ENCODE measurements around the gene CMKLR1. TPM values are rescaled to one million over a fixed set of nuclear protein-coding genes. Genes with fewer than 3 reads are reported as not detected.

Gene CMKLR1
- total RNA-seq, 1 donor from 2014 or later, result 10.1 TPM

GRCh38 chr12:108289350-108290161 lies 49.6 kb downstream of the CMKLR1 start:
- H3K27ac ChIP-seq, result peak overlapping the region; percentile 45
- H3K4me1 ChIP-seq, result peaks cover 9% of the 10 kb centered on the region
- TF ChIP-seq POLR2A (IDR thresholded peaks at IDR 0.05) (no peak), CTCF (IDR thresholded peaks at IDR 0.05) (no peak), POLR2AphosphoS5 (IDR thresholded peaks at IDR 0.05; ENCODE audit: insufficient read depth in 1 of 2, low read depth in 1 of 2) (peak in 1 of 2 donors; percentile 56)
- H3K9me3 ChIP-seq, result no peaks in the 10 kb centered on the region
- peak in 1 of 2 donors; percentile 97 for DNase-seq (ENCODE audit: extremely low spot score in 2 of 2)
- H3K36me3 ChIP-seq, result no peaks in the 10 kb centered on the region
- no peaks in the 10 kb centered on the region for H3K27me3 ChIP-seq
- H3K4me3 ChIP-seq, result no peak overlapping the region
- intact Hi-C loops (cut with DNase I), result no loop called here

DNA sequence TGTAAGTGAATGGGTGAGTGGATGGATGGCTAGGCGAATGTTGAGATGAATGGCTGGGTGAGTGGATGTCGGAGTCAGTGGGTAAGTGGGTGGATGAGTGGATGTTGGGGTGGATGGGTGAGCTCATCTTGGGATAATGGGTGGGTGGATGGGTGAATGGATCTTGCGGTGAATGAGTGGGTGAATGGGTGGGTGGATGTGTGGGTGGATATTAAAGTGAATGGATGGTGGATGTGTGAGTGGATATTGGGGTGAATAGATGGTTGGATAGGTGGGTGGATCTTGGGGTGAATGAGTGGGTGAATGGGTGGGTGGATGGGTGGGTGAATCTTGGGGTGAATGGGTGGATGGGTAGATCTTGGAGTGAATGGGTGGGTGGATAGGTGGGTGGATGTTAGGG lies 51.9 kb downstream of the CMKLR1 start:
- peaks cover 9% of the 10 kb centered on the region for H3K4me1 ChIP-seq
- no peak for DNase-seq (ENCODE audit: extremely low spot score in 2 of 2)
- H3K27ac ChIP-seq, result no peak overlapping the region
- no peak overlapping the region for H3K4me3 ChIP-seq
- no peaks in the 10 kb centered on the region for H3K27me3 ChIP-seq
- H3K36me3 ChIP-seq, result no peaks in the 10 kb centered on the region
- no peak for TF ChIP-seq POLR2A (IDR thresholded peaks at IDR 0.05)
- no peak for TF ChIP-seq CTCF (IDR thresholded peaks at IDR 0.05)
- no peak for TF ChIP-seq POLR2AphosphoS5 (IDR thresholded peaks at IDR 0.05; ENCODE audit: insufficient read depth in 1 of 2, low read depth in 1 of 2)
- H3K9me3 ChIP-seq, result no peaks in the 10 kb centered on the region
- intact Hi-C loops (cut with DNase I), result no loop called here

- Histone ChIP-seq H3K4me1 (peaks cover 9% of the 10 kb centered on the region), H3K9me3 (no peaks in the 10 kb centered on the region), H3K27ac (no peak overlapping the region), H3K27me3 (no peaks in the 10 kb centered on the region), H3K4me3 (no peak overlapping the region), H3K36me3 (no peaks in the 10 kb centered on the region)
- no peak for DNase-seq (ENCODE audit: extremely low spot score in 2 of 2)
- intact Hi-C loops (cut with DNase I), result no loop called here
- TF ChIP-seq CTCF (IDR thresholded peaks at IDR 0.05) (no peak), POLR2AphosphoS5 (IDR thresholded peaks at IDR 0.05; ENCODE audit: insufficient read depth in 1 of 2, low read depth in 1 of 2) (no peak), POLR2A (IDR thresholded peaks at IDR 0.05) (no peak)
Measured at GRCh38 chr12:108285016-108285415, 54.1 kb downstream of the CMKLR1 start.

- no peak for DNase-seq (ENCODE audit: extremely low spot score in 2 of 2)
- intact Hi-C loops (cut with DNase I), result no loop called here
Measured at GRCh38 chr12:108284163-108284562, 54.9 kb downstream of the CMKLR1 start.

More at GRCh38 chr12:108284163-108284562, 54.9 kb downstream of the CMKLR1 start:
- Histone ChIP-seq H3K4me1 (peaks cover 6% of the 10 kb centered on the region), H3K36me3 (no peaks in the 10 kb centered on the region), H3K27ac (no peak overlapping the region), H3K4me3 (no peak overlapping the region), H3K9me3 (no peaks in the 10 kb centered on the region), H3K27me3 (no peaks in the 10 kb centered on the region)
- TF ChIP-seq CTCF (IDR thresholded peaks at IDR 0.05) (no peak), POLR2A (IDR thresholded peaks at IDR 0.05) (no peak), POLR2AphosphoS5 (IDR thresholded peaks at IDR 0.05; ENCODE audit: insufficient read depth in 1 of 2, low read depth in 1 of 2) (no peak)
